Measurements from ENCODE around the gene MELTF.

MELTF gene

DNA sequence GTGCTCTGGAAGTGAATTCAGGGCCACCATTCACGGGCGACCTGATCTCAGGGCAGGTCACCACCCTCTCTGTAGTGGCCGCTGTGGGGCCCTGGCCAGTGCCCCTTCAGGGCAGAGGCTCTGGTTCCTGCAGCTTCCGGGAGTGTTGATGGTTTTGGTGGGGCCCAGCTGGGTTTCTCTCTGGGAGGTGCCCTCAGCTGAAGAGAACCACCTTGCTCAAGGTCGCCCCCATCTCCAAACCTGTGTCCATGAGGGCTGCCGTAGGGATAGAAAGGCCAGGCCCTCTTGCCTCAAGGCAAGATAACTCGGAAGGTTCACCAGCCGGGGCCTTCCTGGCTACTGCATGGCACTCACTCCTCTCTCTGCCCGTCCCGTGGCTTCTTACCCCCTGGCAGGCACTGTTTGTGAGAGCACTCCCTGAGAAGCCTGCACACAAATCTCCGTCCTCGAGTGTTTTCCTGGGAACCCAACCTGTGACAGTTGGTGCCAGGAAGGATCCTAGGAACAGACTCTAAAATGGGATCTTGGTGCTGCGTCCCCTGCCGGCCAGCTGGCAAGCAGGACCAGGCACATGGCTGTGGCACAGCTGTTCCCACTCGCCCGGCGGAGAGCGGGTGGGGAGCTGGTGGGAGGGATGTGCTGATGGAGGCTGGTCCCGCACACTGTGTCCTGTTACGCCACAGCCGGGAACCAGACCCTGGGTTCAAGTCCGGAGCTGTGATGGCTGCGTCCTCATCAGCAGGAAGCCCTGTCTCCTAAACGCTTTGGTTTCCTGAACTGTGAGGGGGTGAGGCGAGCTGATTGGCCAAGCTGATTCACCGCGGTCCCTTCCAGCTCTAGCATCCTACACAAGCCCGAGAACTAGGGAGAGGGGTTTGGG, 37.8 kb downstream of the MELTF start:
- DNase-seq, result no peak

DNA sequence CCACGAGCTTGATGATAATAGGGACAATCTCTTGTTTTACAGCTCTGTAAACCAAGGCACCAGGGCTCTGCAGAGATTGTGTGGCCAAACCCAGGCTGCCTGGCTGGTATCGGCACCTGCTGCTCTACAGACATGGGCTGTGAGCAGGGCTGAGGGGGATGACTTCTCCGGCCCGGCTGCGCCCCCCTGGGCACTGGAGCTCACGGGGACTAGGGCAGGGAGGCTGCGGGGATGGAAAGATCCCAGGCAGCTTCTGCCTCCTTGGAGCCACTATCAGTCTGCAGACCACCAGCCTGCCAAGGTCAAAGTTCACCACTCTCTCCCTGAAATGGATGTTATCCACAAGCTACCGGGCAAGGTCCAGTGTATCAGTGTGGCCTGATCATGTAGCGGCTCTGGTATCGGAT, 39.0 kb downstream of the MELTF start:
- DNase-seq, result no peak

DNA sequence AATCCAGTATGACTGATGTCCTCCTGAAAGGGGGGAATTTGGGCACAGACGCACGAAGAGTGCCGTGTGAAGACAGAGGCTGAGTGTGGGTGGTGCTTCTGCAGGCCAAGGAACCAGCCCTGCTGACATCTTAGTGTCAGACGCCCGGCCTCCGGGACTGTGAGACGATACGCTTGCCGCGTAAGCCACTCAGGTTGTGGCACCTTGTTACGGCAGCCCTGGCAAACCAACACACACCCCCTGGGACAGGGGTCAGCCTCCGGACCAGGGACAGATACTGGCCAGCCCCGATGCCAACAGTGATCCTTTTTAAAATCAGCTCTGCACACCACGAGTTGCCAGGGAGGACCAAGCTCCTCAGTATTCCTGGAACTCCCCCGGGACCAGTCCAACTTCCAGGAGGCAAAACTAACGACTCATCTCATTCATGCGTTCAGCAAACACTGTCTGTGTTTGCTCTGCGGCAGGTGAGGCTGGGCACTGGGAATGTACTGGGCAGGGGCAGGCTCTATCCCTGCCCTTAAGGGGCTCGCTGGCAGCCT, 39.8 kb downstream of the MELTF start:
- no peak for DNase-seq

DNA sequence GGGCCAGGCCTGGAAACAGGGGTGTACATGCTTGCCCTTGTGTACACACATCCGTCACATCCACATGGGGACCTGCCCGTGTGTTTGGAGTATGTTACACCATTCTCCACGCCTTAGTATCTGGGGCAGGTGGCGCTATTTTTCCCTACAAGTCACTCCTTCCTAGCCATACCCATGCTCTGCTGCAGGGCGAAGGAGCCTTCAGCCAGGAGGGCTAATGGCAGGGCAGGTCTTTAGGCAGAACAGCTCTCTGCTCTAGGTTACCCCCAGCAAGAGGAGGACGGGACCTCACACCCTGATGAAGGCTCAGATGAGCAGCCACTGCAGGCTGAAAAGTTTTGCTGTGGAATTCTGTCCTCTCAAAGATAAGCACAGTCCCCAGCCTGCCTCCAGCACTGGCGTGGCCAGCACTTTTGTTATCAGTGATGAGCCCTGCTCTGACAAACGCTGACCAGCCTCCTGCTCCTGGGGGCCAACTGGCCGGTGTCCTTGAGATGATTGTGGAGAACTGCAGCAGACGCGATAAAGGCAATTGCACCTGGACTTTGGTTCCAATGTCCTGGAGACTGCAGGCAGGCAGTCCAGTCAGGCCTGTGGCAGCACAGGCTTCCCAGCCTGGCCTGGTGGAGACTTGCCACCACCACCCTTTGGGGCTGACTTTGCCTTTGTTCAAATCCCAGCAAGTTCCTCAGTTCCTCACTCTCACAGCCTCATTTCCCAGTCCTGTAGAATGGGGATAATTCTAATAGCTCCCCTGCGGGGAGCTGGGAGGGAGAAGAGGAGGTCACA, 41.2 kb downstream of the MELTF start:
- DNase-seq, result no peak

DNA sequence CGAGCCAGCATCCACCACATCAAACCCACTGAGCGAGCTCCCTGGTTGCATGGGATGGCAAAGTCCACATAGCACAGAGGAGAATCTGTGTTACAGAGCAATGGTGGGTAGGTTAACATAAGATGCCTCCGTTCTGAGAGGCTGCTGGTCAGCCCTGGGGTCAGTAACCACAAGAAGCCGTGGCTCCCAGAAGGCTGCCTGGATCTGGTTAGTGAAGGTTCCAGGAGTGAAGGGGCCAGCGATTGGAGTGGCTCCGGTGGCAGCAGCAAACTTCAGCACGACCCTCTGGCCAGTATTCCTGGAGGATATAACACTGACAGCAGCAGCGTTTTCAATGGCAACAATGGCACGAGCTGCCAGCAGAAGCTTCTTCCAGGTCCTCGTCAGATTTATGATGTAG, 42.6 kb downstream of the MELTF start:
- DNase-seq, result no peak

DNA sequence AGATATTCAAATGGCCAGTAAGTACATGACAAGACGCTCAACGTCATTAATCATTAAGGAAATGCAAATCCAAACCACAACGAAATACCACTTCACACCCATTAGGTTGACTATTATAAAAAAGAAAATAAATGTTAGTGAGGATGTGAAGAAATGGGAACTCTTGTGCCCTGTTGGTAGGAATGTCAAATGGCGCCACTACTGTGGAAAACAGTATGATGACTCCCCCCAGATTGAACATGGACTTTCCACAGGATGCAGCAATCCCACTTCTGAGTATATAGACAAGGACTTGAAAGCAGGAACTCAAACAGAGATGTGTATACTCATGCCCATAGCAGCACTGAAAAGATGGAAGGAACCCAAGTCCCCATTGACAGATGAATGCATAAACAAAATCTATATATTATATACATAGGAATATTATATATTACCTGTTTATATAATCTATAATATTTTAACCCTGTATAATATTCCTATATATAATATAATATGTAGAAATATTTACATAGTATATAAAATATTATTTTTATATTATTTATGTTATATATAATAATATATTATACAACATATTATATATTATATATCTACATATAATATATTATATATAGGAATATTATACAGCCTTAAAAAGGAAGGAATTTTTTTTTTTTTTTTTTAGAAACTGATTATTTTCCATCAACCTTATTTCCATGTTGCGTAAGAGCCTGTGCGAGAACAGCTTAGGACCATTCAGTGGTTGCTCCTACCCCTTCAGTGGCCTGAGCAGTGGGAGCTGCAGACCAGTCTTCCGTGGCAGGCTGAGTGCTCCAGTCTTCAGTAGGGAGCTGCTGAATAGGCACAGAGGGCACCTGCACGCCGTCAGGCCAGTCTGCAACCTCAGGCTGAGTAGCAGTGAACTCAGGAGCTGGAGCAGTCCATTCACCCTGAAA, 43.4 kb downstream of the MELTF start:
- no peak for DNase-seq

DNA sequence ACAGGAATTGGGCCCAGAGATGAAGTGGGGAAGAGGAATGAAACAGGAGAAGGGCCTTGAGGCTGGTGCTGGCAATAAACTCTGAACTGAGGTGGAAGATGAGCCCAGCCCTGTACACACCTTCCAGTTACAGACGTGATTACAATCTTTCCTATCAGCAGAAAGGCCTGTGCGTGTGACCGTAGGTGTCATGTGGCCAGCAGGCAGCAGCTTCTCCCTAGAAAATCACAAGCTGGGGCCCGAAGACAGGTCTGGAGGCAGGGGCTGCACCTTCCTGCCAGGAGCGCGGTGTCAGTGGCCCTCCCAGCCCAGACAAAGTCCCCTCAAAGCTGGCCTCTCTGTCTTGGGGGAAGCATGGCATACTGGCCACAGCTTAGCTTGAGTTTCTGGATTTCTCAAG, 44.3 kb downstream of the MELTF start:
- DNase-seq, result no peak

DNA sequence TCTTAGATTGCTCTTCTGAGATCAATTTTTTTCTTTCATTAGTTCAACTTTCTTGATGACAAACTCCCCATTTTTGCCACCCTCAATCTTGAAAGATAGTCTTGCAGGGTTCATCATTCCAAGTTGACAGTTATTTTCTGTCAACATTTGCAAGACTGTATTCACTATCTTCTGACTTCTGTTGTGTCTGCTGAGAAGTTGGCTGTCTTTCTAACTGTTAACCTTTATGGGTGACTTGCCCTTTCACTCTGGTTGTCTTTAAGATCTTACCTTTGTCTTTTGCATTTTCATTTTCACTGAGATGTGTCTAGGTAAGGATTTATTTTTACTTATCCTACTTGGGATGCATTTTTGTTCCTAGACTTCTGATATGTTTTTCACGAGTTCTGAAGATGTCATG, 46.4 kb downstream of the MELTF start:
- DNase-seq, result no peak

DNA sequence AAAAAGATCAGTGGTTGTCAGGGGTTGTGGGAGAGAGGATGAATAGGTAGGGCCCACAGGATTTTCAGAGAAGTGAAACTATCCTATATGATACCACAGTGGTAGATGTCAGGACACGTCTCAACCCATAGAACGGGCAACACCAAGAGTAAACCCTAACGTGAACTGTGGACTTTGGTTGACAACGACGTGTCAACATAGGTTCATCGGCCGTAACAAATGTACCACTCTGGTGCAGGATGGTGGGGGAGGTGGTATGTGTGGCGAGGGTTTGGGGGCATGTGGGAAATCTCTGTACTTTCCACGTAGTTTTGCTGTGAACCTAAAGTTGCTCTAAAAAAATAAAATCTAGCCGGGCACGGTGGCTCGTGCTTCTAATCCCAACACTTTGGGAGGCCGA, 48.0 kb downstream of the MELTF start:
- no peak for DNase-seq

DNA sequence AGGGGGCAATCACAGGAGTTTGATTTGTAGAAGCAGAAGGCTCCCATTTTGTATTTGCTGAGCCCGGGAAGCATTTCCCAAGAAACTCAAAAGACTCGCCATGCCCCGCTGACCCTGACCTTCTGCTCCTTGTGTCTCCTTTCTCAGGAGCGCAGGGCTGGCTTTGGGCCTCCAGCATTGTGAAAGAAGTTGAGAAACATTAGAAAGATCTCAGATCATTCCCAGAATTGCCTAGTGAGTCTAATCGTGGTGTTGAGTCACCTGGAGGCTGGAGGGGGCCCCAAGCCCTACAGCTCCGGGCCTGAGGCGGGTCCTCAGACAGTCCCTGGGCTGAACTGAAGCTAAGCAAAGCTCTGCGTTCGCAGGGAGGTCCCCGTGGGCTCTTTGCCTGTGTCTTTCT, 50.1 kb downstream of the MELTF start:
- DNase-seq, result no peak

DNA sequence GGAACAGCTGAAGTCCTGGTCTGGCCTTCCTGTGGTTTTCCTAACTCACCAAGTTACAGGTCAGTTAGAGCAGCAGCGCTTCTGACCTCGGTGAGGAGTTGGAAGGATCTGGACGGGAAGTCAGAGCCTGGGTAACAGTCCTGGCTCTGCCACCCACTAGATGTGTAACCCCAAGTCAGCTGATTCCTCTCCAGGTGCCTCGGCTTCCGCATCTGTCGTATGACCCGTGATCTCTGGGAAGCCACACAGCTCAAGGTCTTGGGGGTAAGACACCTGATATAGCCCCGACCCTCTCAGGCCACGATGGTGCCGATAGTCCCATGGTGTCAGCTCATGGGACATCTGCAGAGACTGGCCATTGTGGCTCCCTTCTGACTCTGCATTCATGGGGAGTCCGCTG, 52.7 kb downstream of the MELTF start:
- DNase-seq, result peak; percentile 45

DNA sequence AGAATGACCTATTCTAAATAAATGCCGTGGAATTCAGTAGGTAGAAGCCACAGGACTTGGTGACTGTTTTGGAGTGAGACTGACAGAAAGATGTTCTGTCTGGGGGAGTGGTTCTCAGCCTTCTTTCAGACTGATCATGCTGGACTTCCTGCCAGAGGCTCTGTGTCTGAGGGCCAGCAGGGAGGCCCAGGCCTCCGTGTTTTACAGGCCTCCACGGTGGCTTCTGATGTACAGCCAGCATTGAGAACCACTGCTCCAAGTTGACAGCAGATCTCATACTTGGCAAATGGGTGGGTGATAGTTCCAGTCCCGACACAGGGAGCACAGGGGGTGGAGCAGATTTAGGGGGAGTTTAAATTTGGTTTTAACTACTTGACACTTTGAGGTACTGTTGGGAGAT, 54.3 kb downstream of the MELTF start:
- peak; percentile 47 for DNase-seq

DNA sequence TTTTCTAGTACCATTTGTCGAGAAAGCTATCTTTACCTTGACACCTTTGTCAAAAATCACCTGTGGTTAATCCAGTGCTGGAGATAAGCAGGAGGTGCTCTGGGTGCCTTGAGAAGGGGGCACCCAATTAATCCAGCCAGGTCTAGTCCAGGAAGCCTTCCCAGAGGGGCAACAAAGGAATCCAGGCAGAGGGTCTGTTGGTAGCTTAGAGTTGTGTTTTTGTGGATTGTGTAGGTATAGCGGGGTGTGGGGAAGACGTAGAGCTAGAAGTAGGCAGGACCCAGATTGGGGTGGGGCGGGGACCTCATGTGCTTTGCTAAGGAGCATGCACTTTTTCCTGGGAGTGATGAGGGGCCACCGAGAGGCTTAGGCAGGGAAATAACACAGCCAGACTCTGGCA, 55.0 kb downstream of the MELTF start:
- DNase-seq, result no peak

DNA sequence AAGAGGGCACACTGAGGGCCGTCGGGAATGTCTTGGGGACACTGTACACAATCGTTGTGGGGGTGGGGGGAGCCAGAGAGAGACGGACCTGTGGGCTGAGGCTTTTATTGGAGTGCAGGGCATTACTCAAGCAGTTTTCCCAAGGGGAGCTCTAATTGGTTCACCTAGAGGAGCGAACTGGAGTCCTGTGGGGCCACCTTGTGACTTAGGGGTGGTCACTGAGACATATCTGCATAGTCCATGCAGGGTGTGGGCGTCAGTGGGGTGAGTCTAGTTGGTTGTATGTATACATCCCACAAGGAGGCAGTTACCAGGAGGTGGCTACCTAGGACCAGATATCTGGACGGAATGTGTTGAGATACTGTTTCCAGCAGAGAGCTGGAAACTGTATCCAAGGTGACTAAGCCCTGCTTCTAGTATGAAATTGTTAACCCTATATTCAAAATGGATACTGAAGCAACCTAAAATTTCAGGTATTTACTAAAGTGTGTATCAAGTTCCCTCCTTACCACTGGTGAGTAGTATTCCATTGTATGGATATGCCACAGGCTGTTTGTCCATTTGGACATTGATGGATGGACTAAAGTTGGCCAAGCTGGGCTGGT, 58.4 kb downstream of the MELTF start:
- no peak for DNase-seq

DNA sequence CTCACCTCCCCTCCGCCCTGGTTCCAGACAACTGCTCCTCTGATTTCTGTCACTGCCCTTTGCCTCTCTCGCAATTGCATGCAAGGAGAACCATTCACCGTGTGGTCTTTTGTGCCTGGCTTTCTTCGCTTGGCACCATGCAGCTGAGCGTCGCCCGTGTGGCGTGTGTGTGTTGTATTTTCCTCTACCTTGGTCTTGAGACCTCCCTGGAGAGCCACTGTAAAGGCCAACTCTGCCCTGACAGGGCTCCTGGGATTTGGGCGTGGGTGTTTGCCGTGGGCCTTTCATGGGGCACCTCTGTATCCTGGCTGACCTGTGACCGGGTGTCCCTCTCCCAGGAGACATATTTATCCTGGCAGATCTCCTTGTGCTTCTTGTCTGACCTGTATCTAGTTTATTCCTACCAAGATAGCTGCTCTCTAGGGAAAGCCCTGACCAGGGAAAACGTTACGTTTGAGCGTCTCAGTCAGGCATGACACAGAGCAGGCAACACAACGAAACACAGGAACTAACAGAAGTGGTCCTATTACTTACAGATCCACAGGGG, 59.0 kb downstream of the MELTF start:
- no peak for DNase-seq

DNA sequence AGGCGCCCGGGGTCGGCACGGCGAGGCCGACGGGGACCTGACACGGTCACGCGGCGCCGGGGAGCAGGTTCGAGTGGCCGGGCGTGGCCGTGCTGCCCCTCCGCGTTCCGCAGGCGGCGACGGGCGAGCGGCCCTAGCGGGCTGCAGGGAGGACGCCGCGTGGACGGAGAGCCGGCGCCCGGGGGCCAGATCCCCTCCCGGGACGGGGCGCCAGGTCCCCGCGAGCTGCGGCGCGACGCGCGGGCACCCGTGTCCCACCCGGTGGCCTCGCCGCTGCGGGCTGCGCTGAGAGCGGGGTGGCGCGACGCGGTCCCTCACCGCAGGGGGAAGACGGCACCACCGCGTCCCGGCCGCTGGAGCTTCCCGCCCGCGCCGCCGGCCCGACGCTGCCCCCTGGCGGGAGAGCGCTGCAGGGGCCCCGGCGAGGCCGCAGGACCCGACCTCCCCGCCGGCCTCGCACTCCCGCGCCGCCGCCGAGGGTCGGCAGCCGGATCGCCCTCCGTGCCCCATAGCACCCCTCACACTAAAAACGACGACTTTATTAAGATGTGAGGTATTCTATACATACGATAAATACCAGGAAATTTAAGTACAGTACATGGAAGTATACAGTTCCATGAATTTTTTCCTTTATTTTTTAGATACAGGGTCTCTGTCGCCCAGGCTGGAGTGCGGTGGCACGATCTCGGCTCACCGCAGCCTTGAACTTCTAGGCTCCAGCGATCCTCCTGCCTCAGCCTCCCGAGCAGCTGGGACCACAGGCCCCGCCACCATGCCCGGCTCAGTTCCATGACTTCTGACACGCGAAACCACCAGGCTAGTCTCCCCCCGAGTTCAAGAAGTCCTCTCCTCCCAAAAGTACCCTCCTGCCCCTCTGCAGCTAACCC, 59.7 kb downstream of the MELTF start:
- peak; percentile 88 for DNase-seq

DNA sequence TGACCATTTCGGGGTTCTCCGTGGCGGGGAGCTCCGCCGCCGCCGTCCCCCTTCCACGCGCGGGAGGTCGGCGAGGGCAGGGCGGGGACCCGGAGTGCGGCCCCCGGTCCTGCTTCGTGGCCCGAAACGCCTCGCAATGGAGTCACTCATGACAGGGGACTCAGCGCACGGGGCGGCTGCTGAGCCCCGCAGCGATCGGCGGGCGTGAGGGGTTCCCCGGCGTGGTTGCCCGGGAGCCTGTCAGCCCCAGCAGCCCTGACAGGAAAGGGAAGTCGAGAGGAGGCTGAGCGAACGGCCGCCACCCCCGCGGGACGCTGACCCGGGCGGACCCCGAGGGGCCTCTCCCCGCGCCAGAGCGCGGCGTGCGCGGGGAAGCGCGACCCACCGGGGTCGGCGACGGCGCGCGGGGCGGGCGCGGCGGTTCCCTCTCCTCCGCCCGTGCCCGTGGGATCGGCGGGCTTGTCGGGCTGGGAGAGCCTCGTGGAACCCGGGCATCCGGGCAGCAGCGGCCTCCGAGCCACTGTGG, 60.4 kb downstream of the MELTF start:
- DNase-seq, result peak; percentile 84

DNA sequence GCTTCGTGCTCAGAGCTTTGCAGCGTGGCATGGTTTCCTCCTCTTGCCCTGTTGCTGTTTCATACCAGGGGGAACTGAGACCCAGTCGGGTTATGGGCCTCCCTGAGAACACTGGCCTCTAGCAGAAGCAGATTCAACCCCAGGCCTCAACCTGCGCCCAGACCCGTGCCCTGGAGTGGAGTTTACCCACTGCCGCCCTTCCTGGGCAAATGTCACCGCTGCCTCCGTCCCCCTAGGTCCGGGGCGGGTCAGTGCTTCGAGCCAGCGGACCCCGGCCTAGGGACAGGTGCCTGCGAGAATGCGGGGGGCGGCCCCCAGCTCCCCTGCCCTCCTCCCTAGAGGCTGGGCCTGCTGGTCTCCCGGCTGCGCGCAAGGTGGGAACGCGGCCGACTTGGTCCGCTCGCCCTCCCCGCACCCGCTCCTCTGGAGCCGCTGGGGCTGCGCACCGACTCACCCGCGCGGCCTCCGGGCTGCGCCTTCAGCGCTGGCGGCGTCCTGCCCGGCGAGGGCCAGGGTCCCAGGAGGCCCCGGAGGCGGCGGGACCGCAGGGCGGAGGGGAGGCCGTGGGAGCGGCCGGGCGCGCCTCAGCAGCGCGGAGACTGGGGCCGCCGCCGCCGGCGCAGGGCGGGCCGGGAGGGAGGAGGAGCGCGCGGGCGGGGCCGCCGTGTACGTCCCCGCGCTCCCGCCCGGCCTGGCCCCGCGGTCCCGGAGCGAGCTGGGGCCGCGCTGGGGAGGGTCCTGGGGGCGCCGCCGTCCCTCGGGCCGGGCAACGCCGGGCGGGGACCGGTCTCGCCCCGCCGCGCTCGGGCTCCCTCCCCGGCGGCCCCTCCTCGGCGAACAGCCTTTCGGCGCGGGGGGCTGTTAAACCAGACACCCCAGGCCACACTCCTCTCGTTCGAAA, 61.1 kb downstream of the MELTF start, which contains the start of gene PIGZ:
Gene PIGZ, minus strand, starts transcription at position 601 of the 901 bp plus-strand sequence. CDS start 16,802 bp downstream, outside the sequence.
- DNase-seq, result peak; percentile 79
